Neural progenitor cell (in vitro differentiated cells): ENCODE results near the gene FAM114A2. TPM values are rescaled to one million over a fixed set of nuclear protein-coding genes. Genes with fewer than 3 reads are reported as not detected.
"Not testable (repeated sequence)": the region's sequence is repeated elsewhere in the genome, so short reads cannot be mapped to it uniquely, and the experiment has no call there.

Experiments
- DNase-seq: peaks from one replicate; pipeline ENCODE4 v3.0.0-alpha.2; 2016; ENCODE audit warnings: low spot score
- H2AFZ ChIP-seq: fragments of 200-600 bp; sonication (generic); replicated peaks from 2 replicates; pipeline ENCODE4 v1.6.1; 2016; ENCODE audit warnings: antibody characterized with exemption
- H3F3A ChIP-seq: fragments of 200-600 bp; sonication (generic); 2 replicates; pipeline ENCODE4 v1.6.1; 2016; ENCODE audit warnings: antibody characterized with exemption, low read depth
- H3K27ac ChIP-seq: fragments of 200-600 bp; sonication (generic); 2 replicates; pipeline ENCODE4 v1.5.1; 2016; ENCODE audit warnings: mild to moderate bottlenecking
- H3K27me3 ChIP-seq: fragments of 200-600 bp; sonication (generic); 2 replicates; pipeline ENCODE4 v1.6.1; 2016; ENCODE audit warnings: mild to moderate bottlenecking, moderate library complexity
- H3K36me3 ChIP-seq: fragments of 200-600 bp; sonication (generic); 2 replicates; pipeline ENCODE4 v1.5.1; 2016
- H3K4me1 ChIP-seq: fragments of 200-600 bp; sonication (generic); 2 replicates; pipeline ENCODE4 v1.6.1; 2016; ENCODE audit warnings: mixed run types
- H3K4me2 ChIP-seq: fragments of 200-600 bp; sonication (generic); 2 replicates; pipeline ENCODE4 v1.6.1; 2016
- H3K4me3 ChIP-seq: fragments of 200-600 bp; sonication (generic); 2 replicates; pipeline ENCODE4 v1.5.1; 2016
- H3K79me2 ChIP-seq: fragments of 200-600 bp; sonication (generic); 2 replicates; pipeline ENCODE4 v1.6.1; 2016; ENCODE audit warnings: low read depth
- H3K9ac ChIP-seq: fragments of 200-600 bp; sonication (generic); 2 replicates; pipeline ENCODE4 v1.6.1; 2016
- H3K9me3 ChIP-seq: fragments of 200-600 bp; sonication (generic); 2 replicates; pipeline ENCODE4 v1.5.1; 2016; ENCODE audit warnings: low read depth
- H4K20me1 ChIP-seq: fragments of 200-600 bp; sonication (generic); 2 replicates; pipeline ENCODE4 v1.6.1; 2016; ENCODE audit warnings: low read depth
- H3K27ac Mint-ChIP-seq: 3 replicates; pipeline ENCODE4 v1.8.0; 2021; ENCODE audit warnings: mixed read lengths
- H3K27me3 Mint-ChIP-seq: 2 replicates; pipeline ENCODE4 v1.8.0; 2022; ENCODE audit warnings: low read depth, mild to moderate bottlenecking, inconsistent platforms, moderate library complexity, mixed read lengths; ENCODE audit not compliant: insufficient read depth
- H3K36me3 Mint-ChIP-seq: 3 replicates; pipeline ENCODE4 v1.8.0; 2021; ENCODE audit warnings: mixed read lengths
- H3K4me1 Mint-ChIP-seq: 3 replicates; pipeline ENCODE4 v1.8.0; 2021; ENCODE audit warnings: mixed read lengths
- H3K4me3 Mint-ChIP-seq: 3 replicates; pipeline ENCODE4 v1.8.0; 2021; ENCODE audit warnings: mild to moderate bottlenecking, moderate library complexity, mixed read lengths
- H3K9me3 Mint-ChIP-seq: 3 replicates; pipeline ENCODE4 v1.8.0; 2020; ENCODE audit warnings: mixed read lengths
- EZH2 ChIP-seq: fragments of 200-600 bp; sonication (generic); IDR thresholded peaks from 2 replicates; pipeline ENCODE4 v1.6.1; 2017; ENCODE audit warnings: antibody characterized with exemption, mild to moderate bottlenecking, moderate library complexity
- EZH2phosphoT487 ChIP-seq: fragments of 200-600 bp; sonication (generic); IDR thresholded peaks from 2 replicates; pipeline ENCODE4 v1.6.1; 2017; ENCODE audit warnings: antibody characterized with exemption
- total RNA-seq: library from RNA; depleted of rRNA; stranded (reverse); fragments of >200 nt; gene quantifications from 2 replicates; pipeline ENCODE4 v1.2.3, GENCODE V29; 2015; ENCODE audit warnings: low replicate concordance
- TF ChIP-seq, protein P1 (sequence below): fragments of 200-600 bp; sonication (generic); IDR thresholded peaks from 2 replicates; pipeline ENCODE4 v1.5.1; 2017; ENCODE audit warnings: antibody characterized with exemption, mild to moderate bottlenecking

Gene FAM114A2
- total RNA-seq, 1 donor from 2014 or later = 13.2 TPM

DNA sequence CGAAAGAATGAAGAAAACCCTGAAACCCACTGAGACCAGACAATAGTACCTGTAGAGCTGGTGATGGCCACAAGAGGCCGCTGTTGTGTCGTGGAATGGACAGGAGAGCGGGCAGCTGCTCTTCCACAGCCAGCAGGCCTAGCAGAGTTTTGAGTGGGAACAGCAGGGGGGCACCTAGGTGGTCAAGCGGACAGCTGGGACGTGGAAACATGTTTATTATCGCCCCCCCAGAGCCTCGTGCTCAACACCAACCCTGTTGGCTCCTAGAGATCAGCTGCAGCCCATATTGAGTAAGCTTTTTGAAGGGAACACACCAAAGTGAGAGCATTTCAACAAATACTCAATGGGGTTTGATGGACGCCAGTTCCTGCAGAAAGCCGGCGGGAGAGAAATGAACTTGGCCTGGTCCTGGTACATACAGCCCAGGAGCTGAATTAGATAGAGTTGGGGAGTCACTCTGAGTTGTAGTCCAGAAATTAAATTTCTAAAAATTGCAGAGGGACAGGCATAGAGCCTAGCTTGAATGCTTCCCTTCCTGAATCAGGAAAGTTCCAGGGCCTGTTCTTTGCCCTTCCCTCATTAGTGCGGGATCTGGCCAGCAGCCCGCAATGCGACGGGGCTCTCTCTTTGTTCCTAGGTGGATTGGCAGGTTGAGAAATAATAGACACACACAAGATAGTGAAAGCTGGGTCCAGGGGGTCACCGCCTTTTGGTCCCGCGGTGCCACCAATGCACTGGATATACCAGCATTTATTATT is 33.9 kb upstream of the FAM114A2 start:
- Histone ChIP-seq H4K20me1 (no peaks in the 10 kb centered on the region), H3K9me3 (no peaks in the 10 kb centered on the region), H3K36me3 (no peaks in the 10 kb centered on the region), H3K9ac (no peak overlapping the region), H3K79me2 (no peaks in the 10 kb centered on the region), H3K4me3 (no peak overlapping the region), H3K27ac (no peak overlapping the region), H3K4me1 (peaks cover 13% of the 10 kb centered on the region), H3K4me2 (peak overlapping the region; percentile 17), H3K27me3 (no peaks in the 10 kb centered on the region), H2AFZ (no peak overlapping the region), H3F3A (peaks cover 13% of the 10 kb centered on the region)
- DNase-seq = peak; percentile 83
- Mint-ChIP-seq H3K27me3 (peaks cover 5% of the 10 kb centered on the region), H3K4me1 (peaks cover 35% of the 10 kb centered on the region), H3K36me3 (no peaks in the 10 kb centered on the region), H3K27ac (peak overlapping the region; percentile 58), H3K9me3 (peaks cover 2% of the 10 kb centered on the region), H3K4me3 (no peak overlapping the region)
- TF ChIP-seq, protein P1, sequence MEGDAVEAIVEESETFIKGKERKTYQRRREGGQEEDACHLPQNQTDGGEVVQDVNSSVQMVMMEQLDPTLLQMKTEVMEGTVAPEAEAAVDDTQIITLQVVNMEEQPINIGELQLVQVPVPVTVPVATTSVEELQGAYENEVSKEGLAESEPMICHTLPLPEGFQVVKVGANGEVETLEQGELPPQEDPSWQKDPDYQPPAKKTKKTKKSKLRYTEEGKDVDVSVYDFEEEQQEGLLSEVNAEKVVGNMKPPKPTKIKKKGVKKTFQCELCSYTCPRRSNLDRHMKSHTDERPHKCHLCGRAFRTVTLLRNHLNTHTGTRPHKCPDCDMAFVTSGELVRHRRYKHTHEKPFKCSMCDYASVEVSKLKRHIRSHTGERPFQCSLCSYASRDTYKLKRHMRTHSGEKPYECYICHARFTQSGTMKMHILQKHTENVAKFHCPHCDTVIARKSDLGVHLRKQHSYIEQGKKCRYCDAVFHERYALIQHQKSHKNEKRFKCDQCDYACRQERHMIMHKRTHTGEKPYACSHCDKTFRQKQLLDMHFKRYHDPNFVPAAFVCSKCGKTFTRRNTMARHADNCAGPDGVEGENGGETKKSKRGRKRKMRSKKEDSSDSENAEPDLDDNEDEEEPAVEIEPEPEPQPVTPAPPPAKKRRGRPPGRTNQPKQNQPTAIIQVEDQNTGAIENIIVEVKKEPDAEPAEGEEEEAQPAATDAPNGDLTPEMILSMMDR = peak; percentile 100
- no peak for TF ChIP-seq EZH2
- TF ChIP-seq EZH2phosphoT487 = peak; percentile 9

DNA sequence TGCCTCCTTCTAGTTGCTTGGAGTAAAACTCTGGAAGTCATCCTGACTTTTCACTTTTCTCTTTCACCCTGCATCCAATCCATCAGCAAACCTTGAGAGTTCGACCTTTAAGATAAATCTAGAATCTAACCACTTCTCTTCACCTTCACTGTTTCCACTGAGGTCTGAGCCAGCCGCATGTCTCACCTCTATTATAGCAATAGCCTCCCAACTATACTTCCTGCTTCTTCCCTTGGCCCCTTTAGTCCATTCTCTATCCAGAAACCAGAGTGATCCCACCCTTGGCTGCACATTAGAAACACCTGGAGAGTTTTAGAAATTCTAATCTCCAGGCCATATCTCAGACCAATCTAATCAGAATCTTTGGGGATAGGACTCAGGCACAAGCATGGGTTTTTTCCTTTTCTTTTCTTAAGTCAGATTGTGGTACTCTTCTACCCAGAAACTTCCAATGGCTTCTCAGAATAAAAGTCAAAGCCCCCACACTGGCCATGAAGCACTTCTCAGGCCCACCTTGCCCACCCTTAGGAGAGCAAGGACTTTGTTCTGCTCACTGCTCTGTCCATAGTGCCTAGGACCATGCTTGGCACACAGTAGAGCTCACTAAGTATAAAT is 33.2 kb upstream of the FAM114A2 start:
- no peak overlapping the region for H3K27ac ChIP-seq
- H3K36me3 ChIP-seq = no peaks in the 10 kb centered on the region

DNA sequence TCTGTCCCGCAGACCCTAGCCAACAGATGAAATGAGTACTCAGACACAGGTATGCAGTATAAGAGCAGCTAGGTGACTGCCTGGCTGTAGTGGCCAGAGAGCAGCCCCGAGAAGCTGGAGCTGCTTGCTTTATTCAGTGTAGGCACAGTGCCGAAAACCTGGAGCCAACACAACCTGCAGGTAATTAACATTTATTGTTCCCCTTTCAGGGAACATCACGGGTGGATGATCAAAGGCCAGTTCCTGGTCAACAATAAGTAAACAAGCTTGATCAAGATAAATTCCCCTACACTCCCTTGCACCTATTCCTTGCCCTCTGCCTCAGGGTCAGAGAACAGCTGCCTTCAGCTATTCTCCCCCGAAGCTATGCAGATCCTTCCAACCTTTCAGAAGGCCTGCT is 31.1 kb upstream of the FAM114A2 start:
- H3K36me3 ChIP-seq, H3K9me3 Mint-ChIP-seq, H3K27ac Mint-ChIP-seq, H3K27me3 ChIP-seq, H3F3A ChIP-seq, DNase-seq, H3K79me2 ChIP-seq, H3K4me2 ChIP-seq, H3K9me3 ChIP-seq, H3K4me3 Mint-ChIP-seq, H3K27me3 Mint-ChIP-seq, H4K20me1 ChIP-seq, H2AFZ ChIP-seq, H3K9ac ChIP-seq, H3K4me3 ChIP-seq, H3K36me3 Mint-ChIP-seq, H3K27ac ChIP-seq: not testable (repeated sequence)
- peaks cover 10% of the 10 kb centered on the region for H3K4me1 ChIP-seq
- H3K4me1 Mint-ChIP-seq = peaks cover 16% of the 10 kb centered on the region

More for the DNA sequence above, 33.2 kb upstream of the FAM114A2 start:
- H3K9me3 Mint-ChIP-seq = peaks cover 2% of the 10 kb centered on the region
- no peak overlapping the region for H3K4me3 Mint-ChIP-seq
- H3K4me3 ChIP-seq = no peak overlapping the region
- peaks cover 5% of the 10 kb centered on the region for H3K27me3 Mint-ChIP-seq
- H3K79me2 ChIP-seq = no peaks in the 10 kb centered on the region
- H3F3A ChIP-seq = peaks cover 9% of the 10 kb centered on the region
- TF ChIP-seq EZH2phosphoT487 (no peak), EZH2 (no peak)
- TF ChIP-seq, protein P1 = no peak
- no peak overlapping the region for H2AFZ ChIP-seq
- DNase-seq = no peak
- no peaks in the 10 kb centered on the region for H3K9me3 ChIP-seq
- H3K4me2 ChIP-seq = no peak overlapping the region
- no peaks in the 10 kb centered on the region for H4K20me1 ChIP-seq
- H3K4me1 ChIP-seq = peaks cover 10% of the 10 kb centered on the region
- H3K9ac ChIP-seq = no peak overlapping the region
- no peaks in the 10 kb centered on the region for H3K36me3 Mint-ChIP-seq
- H3K27me3 ChIP-seq = no peaks in the 10 kb centered on the region
- H3K4me1 Mint-ChIP-seq = peaks cover 28% of the 10 kb centered on the region
- no peak overlapping the region for H3K27ac Mint-ChIP-seq

DNA sequence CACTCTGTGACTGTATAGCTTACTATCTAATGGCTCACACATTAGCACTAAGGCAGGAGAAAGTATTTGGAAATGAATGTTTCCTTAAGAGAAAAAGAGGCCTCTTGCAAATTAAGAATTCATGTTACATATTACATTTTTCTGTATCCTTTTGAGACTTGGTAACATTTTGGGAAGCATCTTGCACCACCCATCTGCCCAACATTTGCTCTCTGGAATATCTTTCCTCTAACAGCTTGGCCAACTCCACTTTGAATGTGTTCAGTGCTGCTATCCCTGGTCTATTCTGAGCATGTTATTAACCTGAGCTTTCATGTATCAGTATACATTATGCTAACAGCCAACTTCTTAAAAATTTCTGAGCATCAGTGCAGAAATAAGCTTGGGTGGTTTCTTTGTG is 27.3 kb upstream of the FAM114A2 start:
- H3K27me3 Mint-ChIP-seq = peaks cover 4% of the 10 kb centered on the region
- H3K27ac ChIP-seq = no peak overlapping the region
- no peaks in the 10 kb centered on the region for H3K9me3 ChIP-seq
- H3K36me3 ChIP-seq = no peaks in the 10 kb centered on the region
- H3K36me3 Mint-ChIP-seq = peaks cover 2% of the 10 kb centered on the region
- DNase-seq = no peak
- no peaks in the 10 kb centered on the region for H3K27me3 ChIP-seq
- H3K4me2 ChIP-seq = no peak overlapping the region
- H3F3A ChIP-seq = no peaks in the 10 kb centered on the region
- no peaks in the 10 kb centered on the region for H3K79me2 ChIP-seq
- H3K9me3 Mint-ChIP-seq = peaks cover 2% of the 10 kb centered on the region
- H3K27ac Mint-ChIP-seq = no peak overlapping the region
- H3K4me1 ChIP-seq = no peaks in the 10 kb centered on the region
- no peak for TF ChIP-seq EZH2
- TF ChIP-seq EZH2phosphoT487 = no peak
- TF ChIP-seq, protein P1 = no peak
- no peak overlapping the region for H3K9ac ChIP-seq
- H3K4me1 Mint-ChIP-seq = no peaks in the 10 kb centered on the region
- no peak overlapping the region for H3K4me3 Mint-ChIP-seq
- no peaks in the 10 kb centered on the region for H4K20me1 ChIP-seq
- no peak overlapping the region for H3K4me3 ChIP-seq
- H2AFZ ChIP-seq = no peak overlapping the region
